ENCODE results near the gene FOCAD.
A peak's percentile ranks its signal among the peaks of the same experiment; 100 is the strongest.

Gene FOCAD

DNA sequence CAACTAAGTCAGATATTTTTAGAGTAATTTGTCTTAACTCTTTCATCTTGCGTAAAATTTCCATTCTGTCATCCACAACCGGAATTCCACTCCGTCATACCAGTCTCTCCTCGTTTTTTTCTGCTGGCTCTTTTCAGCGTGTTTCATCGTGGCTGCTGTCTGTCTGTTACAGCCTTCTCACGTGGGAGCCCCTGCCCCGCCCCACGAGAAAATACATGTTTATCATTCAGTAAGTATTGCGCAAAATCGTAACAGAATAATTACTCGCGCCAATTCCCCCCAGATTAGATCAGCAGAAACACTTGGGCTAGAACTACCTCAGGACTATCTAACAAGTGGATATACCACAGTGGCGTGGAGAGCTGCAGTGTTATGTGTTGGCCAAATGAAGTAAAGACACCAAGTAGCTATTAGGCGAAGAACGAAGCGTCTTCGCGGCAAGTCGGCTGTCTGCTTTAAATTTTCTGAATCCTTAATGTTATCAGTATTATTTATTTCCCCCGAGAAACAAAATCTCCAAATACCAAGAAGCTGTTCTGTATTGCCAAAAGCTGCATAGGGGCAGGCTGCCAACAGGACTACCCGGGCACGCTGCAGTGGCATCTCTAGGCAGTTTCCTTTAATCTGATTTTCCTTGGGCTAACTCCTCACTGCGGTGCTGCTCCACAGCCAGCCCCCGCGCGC lies 566 bp upstream of the FOCAD start:
- DNase-seq (ENCODE audit: low spot score) = peak; percentile 79

DNA sequence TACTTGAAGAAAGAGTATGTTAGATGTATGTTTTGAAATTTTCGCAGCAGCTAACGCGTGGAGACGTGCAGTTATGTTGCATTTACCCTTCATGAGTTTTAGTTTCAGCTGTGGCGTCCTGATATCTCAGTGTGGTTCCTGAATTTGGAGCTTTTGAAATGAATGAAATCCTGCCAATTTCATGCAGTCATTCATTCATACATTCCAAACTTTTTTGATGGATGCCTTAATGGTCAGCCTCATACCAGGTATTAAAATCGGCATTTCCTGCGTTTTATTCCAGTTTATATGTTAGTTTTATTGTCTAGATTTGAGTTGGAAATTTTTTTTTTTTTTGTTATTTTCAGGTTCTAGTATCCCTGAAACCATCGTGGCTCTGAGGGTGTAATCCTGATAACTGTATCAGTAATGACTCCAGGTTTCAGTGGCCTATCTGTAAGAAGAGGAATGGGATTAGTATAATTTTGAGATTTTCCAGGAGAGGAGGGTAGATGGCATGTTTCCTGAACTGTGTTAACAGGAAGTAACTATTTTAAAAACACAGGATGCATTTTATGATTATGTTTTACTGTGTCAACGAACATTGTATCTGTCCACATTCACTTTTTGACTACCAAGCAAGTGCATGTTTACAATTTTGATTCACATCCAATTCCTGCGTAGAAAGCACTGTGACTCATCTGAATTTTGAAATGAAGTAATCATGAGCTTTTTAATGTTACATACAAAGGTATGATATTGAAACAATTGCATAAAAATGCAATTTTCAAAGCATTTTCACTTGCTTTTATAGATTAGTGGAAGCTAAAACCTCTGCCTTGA lies 1.0 kb downstream of the FOCAD start:
- DNase-seq (ENCODE audit: low spot score) = peak; percentile 79

- DNase-seq (ENCODE audit: low spot score) = no peak
Observed at GRCh38 chr9:20685769-20686168, 1.7 kb downstream of the FOCAD start.

DNA sequence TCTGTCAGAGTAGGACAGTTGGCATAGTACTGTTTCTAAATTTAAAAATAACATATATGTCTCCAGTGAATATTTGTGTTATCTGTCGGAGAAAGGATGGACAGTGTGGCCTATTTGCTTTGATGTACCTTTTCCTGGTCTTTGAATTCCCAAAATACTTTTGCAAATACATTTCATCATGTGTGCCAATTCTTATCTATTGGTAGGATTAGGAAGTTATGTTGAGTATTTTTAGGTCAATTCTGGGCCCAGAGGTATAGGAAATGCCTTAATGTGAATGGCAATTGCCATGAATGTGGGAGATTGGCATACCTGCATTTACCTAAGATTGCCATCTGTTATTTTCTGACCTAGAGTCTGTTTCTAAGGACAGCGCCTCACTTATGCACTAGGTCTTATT lies 5.8 kb downstream of the FOCAD start:
- no peak for DNase-seq (ENCODE audit: low spot score)

- no peak for DNase-seq (ENCODE audit: low spot score)
Observed at GRCh38 chr9:20692554-20692953, 8.5 kb downstream of the FOCAD start.

GRCh38 chr9:20693068-20693467 lies 9.0 kb downstream of the FOCAD start:
- no peak for DNase-seq (ENCODE audit: low spot score)

DNA sequence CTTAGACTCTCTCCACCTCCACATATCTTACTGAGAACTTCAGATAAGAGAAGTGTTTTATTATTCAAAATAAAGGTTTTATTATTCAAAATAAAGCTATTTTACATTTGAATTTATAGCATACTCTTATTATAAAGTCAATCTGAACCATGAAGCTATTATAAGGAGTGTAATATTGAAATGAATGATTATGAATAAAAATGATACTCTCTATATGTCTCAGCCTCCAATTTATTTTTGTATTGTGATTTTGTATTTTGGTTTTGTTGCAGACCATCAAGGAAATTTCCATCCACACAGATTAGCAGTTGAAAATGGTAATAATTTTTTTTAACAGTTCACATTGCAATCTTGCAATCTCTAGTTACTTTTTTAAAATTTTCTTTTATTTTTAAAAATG lies 10.2 kb downstream of the FOCAD start:
- no peak for DNase-seq (ENCODE audit: low spot score)

- no peak for DNase-seq (ENCODE audit: low spot score)
Observed at GRCh38 chr9:20697021-20697719, 13.1 kb downstream of the FOCAD start.

DNA sequence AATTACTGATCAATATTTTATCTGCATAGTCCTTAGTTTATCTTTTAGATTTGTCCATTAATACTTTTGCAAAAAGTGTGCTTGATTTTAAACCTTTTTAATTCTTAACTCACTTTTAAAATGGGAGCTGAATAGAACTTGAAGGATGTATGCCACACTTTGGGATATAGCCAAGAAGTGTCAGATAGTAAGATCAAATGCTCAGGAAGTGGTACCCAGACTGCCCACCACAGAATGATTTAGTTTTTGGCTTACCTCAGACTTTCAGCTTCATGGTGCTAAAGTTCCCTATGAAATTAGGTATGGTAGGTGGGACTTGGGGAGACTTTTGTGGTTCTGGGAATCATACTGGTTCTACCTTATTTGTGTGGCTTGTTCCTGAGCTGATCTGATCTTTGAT lies 14.7 kb downstream of the FOCAD start:
- no peak for DNase-seq (ENCODE audit: low spot score)

- no peak for DNase-seq (ENCODE audit: low spot score)
Observed at GRCh38 chr9:20701060-20701459, 17.0 kb downstream of the FOCAD start.

DNA sequence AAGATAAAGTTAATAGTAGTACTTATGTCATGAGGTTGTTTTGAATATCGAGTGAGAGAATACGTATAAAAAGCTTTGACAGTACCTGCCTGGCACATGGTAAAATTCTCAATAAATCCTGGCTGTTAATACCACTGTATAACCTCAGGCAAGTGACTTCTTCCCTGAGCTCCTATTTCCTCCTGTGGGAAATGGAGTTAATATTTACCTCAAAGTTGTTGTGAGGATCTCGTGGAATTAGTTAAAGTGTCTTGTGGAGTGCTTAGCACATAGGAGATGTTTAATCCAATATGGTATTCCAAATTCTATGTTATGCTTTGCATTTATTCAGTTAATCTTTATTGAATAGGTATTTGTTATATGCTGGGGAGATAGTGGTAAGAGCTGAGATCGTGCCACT lies 18.5 kb downstream of the FOCAD start:
- no peak for DNase-seq (ENCODE audit: low spot score)

DNA sequence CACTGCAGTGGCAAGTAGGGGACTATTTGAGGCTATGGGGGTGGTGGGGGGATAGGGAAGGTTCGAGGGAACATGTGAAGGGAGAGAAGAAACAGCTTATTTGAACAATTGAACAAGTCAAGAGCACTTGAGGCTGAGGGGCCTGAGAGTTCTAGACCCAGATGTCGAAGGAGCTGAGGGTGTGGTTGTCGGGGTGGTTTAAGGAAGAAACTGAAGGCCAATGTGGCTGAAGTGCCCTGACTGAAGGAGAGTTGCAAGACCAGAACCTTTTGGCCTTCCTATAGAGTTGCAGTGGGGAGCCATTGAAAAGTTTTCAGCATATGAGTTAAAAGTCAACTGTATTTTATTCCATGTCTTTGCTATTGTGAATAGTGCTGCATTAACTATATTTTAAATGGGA lies 19.1 kb downstream of the FOCAD start:
- no peak for DNase-seq (ENCODE audit: low spot score)

DNA sequence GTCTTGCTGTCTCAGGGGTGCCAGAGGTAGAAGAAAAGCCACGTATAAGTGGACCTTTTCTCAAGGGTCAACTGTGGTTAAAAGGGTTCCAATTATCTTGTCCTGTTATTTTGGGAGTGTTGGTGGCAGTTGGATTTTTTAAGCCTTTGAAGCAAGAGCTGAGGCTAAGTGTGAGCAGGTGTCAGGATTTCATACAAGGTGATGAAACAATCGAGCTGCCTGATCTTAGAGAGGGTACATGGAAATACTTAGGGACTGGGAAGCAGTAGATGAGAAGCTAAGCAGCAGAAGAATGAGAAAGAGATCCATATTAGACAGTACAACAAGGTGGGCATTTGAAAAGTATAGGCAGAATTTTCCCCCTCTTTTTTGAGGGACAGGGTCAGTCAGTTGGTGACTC lies 23.6 kb downstream of the FOCAD start:
- no peak for DNase-seq (ENCODE audit: low spot score)

DNA sequence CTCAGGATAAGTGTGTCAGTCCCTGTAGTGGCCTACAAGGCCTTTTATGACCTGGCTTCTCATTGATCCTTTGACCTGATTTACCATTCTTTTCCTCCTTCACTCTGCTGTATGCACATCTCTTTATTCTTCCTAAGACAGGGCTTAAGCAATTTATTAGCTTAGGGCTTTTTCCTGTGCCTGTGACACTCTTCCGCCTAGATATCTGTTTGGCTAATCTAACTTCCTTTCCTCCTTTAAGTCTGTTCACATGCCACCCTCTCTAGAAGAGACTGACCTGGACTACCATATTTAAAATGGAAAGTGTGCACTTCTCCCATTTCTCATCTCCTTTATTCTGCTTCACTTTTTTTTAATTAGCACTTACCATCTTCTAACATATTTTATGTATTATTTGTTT lies 29.1 kb downstream of the FOCAD start:
- DNase-seq (ENCODE audit: low spot score) = no peak

GRCh38 chr9:20714442-20715415 lies 30.7 kb downstream of the FOCAD start:
- DNase-seq (ENCODE audit: low spot score) = no peak

DNA sequence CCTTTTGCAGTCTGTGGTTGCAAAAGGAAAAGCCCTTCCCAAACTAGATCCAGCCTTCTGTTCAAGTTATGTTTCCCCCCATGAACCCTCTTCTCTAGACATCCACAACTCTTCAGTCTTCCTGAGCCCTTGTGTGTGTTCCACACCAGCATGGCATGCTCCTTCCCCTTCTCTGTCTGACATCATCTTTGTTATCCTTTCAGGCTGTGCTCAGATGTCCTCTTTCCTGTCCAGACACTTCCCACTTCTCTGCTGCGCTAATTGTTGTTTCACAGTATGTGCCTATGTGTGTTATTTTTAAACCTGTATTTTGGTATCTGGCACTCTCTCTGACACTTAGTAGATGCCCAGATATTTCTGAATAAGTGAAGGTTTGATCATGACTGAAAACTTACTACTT lies 38.2 kb downstream of the FOCAD start:
- no peak for DNase-seq (ENCODE audit: low spot score)

GRCh38 chr9:20725675-20726074 lies 41.6 kb downstream of the FOCAD start:
- no peak for DNase-seq (ENCODE audit: low spot score)

- no peak for DNase-seq (ENCODE audit: low spot score)
Observed at GRCh38 chr9:20726144-20726543, 42.1 kb downstream of the FOCAD start.

DNA sequence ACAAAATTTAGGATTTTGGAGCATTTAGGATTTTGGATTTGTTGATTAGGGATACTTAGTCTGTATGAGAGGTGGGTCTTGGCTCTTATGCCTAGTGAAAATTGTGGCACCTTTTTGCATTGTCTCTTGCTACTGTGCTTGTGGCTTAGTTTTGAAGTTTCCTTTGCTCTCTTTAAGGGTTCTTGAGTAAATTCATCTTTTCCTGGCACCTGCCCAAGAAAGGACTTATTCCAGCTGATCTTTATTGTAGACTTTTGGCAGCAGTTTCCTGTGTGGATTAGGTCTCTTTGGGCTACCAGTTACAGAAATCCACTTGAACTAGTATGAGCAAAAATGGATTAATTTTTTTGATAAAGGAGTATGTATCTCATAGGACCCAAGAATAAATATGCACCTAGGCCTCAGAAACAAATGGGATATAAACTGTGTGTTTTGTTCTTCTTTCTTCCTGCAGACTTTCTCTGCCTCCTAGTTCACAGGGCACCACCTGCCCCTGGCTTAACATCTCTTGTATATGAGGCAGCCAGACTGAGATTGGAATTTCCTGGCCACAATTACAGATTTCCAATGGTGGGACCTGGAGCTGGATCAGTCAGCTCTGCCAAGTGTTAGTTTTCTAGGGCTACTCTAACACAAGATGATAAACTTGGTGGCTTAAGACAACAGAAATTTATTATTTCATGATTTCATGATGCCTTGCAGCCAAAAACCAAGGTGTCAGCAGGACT lies 44.6 kb downstream of the FOCAD start:
- DNase-seq (ENCODE audit: low spot score) = no peak

DNA sequence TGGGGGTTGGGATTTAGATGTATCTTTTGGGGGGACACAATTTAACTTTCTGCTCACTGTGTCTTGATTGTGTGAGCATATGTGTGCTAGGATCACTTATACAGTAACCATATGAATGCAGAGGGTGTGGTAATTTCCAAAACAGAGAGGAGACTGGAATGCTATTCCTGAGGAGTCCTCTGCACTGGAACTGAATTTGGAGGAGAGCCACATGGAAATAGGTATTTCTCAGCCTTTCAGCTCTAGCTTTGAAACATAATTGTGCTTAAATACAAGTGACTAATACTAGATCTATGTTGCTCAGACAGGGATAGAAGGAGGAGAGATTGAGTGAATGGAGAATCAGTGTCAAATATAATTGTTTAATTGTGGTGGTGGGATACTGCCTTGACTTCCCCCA lies 45.5 kb downstream of the FOCAD start:
- no peak for DNase-seq (ENCODE audit: low spot score)

GRCh38 chr9:20732118-20732517 lies 48.1 kb downstream of the FOCAD start:
- peak; percentile 84 for DNase-seq (ENCODE audit: low spot score)
